ENCODE data around the gene SERPINA12.

SERPINA12 gene, protein sequence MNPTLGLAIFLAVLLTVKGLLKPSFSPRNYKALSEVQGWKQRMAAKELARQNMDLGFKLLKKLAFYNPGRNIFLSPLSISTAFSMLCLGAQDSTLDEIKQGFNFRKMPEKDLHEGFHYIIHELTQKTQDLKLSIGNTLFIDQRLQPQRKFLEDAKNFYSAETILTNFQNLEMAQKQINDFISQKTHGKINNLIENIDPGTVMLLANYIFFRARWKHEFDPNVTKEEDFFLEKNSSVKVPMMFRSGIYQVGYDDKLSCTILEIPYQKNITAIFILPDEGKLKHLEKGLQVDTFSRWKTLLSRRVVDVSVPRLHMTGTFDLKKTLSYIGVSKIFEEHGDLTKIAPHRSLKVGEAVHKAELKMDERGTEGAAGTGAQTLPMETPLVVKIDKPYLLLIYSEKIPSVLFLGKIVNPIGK

DNA sequence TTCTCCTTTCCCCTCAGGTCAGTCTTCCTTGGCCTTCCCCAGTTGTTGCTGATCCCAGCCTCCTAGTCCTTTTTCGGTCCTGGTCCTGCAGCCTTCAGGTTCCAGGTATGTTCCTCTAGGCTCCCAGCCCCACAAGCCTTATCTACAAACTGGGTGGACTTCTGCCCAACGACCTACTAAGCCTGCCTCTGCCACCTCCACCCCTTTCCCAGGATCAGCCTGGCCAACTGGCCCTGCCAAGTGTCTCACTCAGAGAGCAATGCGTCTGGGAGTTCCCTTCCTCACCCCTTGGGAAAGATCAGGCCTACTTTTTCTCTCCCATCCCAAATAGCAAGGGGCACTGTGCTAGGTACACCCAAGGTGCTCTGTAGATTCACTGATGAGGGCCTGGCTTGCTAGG lies at the start of gene SERPINA12:
Gene SERPINA12 (minus strand): TSS at position 114 of the 400 bp plus-strand sequence. CDS start 11,072 bp downstream, outside the sequence.
- H3K27me3 Mint-ChIP-seq: peaks cover 11% of the 10 kb centered on the region
- no peaks in the 10 kb centered on the region for H3K36me3 Mint-ChIP-seq (ENCODE audit: low read depth)
- no peaks in the 10 kb centered on the region for H3K9me3 Mint-ChIP-seq
- no peak for DNase-seq
- no peak within 1 kb of the TSS for H3K27ac Mint-ChIP-seq
- no peak within 1 kb of the TSS for H3K4me3 Mint-ChIP-seq
- no peaks in the 10 kb centered on the region for H3K4me1 Mint-ChIP-seq (ENCODE audit: low read depth)

- Mint-ChIP-seq H3K27me3 (peaks cover 45% of the 10 kb centered on the region), H3K9me3 (peaks cover 14% of the 10 kb centered on the region), H3K4me3 (no peak overlapping the region), H3K4me1 (ENCODE audit: low read depth) (no peaks in the 10 kb centered on the region), H3K36me3 (ENCODE audit: low read depth) (no peaks in the 10 kb centered on the region), H3K27ac (no peak overlapping the region)
- DNase-seq: no peak
Observed at GRCh38 chr14:94558842-94559241, 49.6 kb upstream of the SERPINA12 start.

DNA sequence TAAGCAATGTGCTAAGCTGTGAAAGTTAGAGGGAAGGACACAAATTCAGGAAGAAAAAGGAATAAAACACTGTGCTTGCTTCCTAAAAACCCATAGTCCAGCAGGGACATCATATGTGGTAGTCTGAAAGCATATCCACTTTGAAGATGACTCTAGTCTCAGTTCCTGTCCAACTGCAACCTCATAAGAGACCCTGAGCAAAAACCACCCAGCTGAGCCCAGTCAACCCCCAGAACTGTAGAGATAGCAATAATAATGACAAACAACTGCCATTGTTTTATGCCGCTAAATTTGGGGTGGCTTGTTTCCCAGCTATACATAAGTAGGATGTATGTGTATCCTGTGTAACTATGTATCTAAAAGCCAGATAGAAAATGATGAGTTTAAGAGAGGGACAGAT lies 48.1 kb upstream of the SERPINA12 start:
- H3K36me3 Mint-ChIP-seq (ENCODE audit: low read depth): no peaks in the 10 kb centered on the region
- H3K27me3 Mint-ChIP-seq: peaks cover 47% of the 10 kb centered on the region
- no peak overlapping the region for H3K4me3 Mint-ChIP-seq
- no peak for DNase-seq
- H3K9me3 Mint-ChIP-seq: peaks cover 14% of the 10 kb centered on the region
- H3K27ac Mint-ChIP-seq: no peak overlapping the region
- no peaks in the 10 kb centered on the region for H3K4me1 Mint-ChIP-seq (ENCODE audit: low read depth)

GRCh38 chr14:94555991-94556390 lies 46.7 kb upstream of the SERPINA12 start:
- DNase-seq: no peak
- Mint-ChIP-seq H3K4me3 (no peak overlapping the region), H3K4me1 (ENCODE audit: low read depth) (no peaks in the 10 kb centered on the region), H3K27me3 (peaks cover 58% of the 10 kb centered on the region), H3K36me3 (ENCODE audit: low read depth) (no peaks in the 10 kb centered on the region), H3K27ac (no peak overlapping the region), H3K9me3 (peaks cover 14% of the 10 kb centered on the region)

- Mint-ChIP-seq H3K27ac (no peak overlapping the region), H3K9me3 (peaks cover 11% of the 10 kb centered on the region), H3K4me3 (no peak overlapping the region), H3K27me3 (peaks cover 57% of the 10 kb centered on the region), H3K36me3 (ENCODE audit: low read depth) (no peaks in the 10 kb centered on the region), H3K4me1 (ENCODE audit: low read depth) (no peaks in the 10 kb centered on the region)
- DNase-seq: no peak
Observed at GRCh38 chr14:94550041-94550440, 40.8 kb upstream of the SERPINA12 start.

- Mint-ChIP-seq H3K4me3 (no peak overlapping the region), H3K27ac (no peak overlapping the region), H3K27me3 (peaks cover 56% of the 10 kb centered on the region), H3K36me3 (ENCODE audit: low read depth) (no peaks in the 10 kb centered on the region), H3K9me3 (peaks cover 4% of the 10 kb centered on the region), H3K4me1 (ENCODE audit: low read depth) (no peaks in the 10 kb centered on the region)
- DNase-seq: peak; percentile 72
Observed at GRCh38 chr14:94548999-94549985, 40.0 kb upstream of the SERPINA12 start.

DNA sequence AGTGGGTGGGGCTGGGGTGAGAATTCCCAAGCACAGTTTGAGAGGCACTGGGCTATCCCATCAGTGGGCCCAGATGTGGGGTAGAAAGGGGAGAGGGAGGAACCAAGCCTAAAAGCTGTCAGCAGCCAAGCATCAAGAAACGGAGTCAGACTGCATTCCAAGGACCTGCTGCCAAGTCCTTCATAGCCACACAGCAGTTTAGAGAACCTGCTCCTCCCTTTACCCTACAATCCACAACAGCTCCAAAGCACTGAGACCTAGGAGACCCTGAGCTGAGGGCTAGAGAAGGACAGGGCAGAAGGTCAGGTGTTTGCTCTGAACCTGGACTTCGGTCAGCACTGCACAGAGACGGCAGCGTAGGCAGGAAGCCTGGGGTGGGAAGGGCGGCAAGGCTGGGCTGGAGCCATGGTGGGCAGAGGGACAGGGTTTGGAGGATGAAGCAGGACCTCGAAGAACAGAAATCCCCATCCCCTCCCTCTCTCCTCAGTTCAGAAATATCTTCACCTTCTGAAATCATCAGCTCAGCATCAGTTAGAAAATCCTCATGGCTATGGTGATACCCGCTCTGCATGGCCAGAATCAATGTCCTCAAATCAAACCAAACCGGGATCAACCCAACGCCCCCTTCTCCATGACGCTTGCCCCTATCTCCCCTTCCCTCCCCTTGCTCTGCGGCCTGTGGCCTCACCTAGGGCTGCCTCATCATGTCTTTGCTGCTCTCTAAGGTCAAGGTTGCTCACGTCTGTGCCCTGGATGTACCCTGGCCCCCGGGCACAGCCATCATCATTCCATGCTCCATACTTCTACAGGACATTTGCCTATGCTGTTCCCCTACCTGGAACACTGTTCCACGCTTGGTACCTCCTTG lies 39.1 kb upstream of the SERPINA12 start:
- H3K4me3 Mint-ChIP-seq: no peak overlapping the region
- H3K4me1 Mint-ChIP-seq (ENCODE audit: low read depth): no peaks in the 10 kb centered on the region
- no peak overlapping the region for H3K27ac Mint-ChIP-seq
- DNase-seq: no peak
- no peaks in the 10 kb centered on the region for H3K36me3 Mint-ChIP-seq (ENCODE audit: low read depth)
- H3K9me3 Mint-ChIP-seq: peaks cover 4% of the 10 kb centered on the region
- peaks cover 52% of the 10 kb centered on the region for H3K27me3 Mint-ChIP-seq

GRCh38 chr14:94547726-94548125 lies 38.5 kb upstream of the SERPINA12 start:
- peaks cover 50% of the 10 kb centered on the region for H3K27me3 Mint-ChIP-seq
- no peak for DNase-seq

GRCh38 chr14:94547151-94547680 lies 37.9 kb upstream of the SERPINA12 start:
- Mint-ChIP-seq H3K27me3 (peaks cover 46% of the 10 kb centered on the region), H3K27ac (no peak overlapping the region), H3K4me3 (no peak overlapping the region), H3K4me1 (ENCODE audit: low read depth) (no peaks in the 10 kb centered on the region), H3K9me3 (peaks cover 4% of the 10 kb centered on the region), H3K36me3 (ENCODE audit: low read depth) (no peaks in the 10 kb centered on the region)
- DNase-seq: no peak

More at GRCh38 chr14:94547726-94548125, 38.5 kb upstream of the SERPINA12 start:
- no peaks in the 10 kb centered on the region for H3K36me3 Mint-ChIP-seq (ENCODE audit: low read depth)
- H3K4me1 Mint-ChIP-seq (ENCODE audit: low read depth): no peaks in the 10 kb centered on the region
- peaks cover 4% of the 10 kb centered on the region for H3K9me3 Mint-ChIP-seq
- H3K4me3 Mint-ChIP-seq: no peak overlapping the region
- no peak overlapping the region for H3K27ac Mint-ChIP-seq

DNA sequence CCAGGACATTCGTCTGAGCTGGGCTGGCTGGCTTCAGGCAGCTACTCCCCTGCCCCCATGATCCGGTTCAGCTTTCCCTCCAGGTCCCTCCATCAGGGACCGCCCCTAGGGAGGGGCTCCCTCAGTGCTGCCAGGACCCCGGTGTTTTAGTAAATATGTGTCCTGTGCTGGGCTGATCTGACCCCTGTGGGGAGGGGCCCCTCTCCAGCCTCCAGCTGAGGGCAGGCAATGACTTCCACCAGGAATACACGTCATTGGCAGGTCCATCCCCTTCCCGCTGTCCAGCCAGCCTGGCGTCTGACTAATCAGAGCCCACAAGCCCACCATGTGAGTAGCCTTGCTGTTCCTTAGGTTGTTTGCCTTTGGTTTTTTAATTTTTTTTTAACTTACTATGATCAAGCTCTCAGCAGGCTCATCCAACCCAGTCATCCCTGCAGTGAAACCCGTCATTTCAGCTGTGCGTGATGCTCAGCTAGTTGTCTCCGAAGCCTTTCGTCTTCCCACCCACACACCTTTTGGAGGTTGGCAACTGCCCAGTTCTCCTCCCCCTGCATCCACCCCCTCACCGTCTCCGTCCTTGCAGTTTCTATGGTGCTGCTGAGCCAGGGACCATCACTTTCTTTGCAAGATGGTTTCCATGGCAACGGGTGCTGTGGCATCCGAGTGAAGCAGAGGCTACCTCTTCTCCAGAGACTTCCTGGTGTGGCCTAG lies 36.0 kb upstream of the SERPINA12 start:
- peaks cover 34% of the 10 kb centered on the region for H3K27me3 Mint-ChIP-seq
- no peak for DNase-seq
- H3K36me3 Mint-ChIP-seq (ENCODE audit: low read depth): no peaks in the 10 kb centered on the region
- no peaks in the 10 kb centered on the region for H3K4me1 Mint-ChIP-seq (ENCODE audit: low read depth)
- H3K4me3 Mint-ChIP-seq: no peak overlapping the region
- no peak overlapping the region for H3K27ac Mint-ChIP-seq
- H3K9me3 Mint-ChIP-seq: peaks cover 4% of the 10 kb centered on the region

DNA sequence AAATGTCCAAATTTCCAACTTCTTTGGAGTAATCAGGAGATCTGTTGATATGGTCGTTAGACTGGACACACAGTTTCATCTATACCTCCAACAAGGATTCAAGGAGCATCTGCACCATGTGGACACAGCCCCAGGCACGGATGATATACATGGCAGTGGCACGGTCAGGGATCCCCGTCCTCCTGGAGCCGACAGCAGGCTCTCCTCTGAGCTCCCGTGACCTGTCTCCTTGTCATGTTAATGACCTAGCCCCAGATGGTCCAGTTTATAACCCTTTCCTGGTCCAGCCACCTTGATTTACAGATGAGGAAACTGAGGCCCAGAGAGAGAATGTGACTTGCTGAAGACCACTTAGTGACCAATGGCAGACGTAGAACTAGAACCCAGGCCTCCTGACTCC lies 35.5 kb upstream of the SERPINA12 start:
- H3K4me1 Mint-ChIP-seq (ENCODE audit: low read depth): no peaks in the 10 kb centered on the region
- H3K4me3 Mint-ChIP-seq: no peak overlapping the region
- H3K27me3 Mint-ChIP-seq: peaks cover 33% of the 10 kb centered on the region
- H3K9me3 Mint-ChIP-seq: peaks cover 4% of the 10 kb centered on the region
- no peak for DNase-seq
- H3K27ac Mint-ChIP-seq: no peak overlapping the region
- no peaks in the 10 kb centered on the region for H3K36me3 Mint-ChIP-seq (ENCODE audit: low read depth)

DNA sequence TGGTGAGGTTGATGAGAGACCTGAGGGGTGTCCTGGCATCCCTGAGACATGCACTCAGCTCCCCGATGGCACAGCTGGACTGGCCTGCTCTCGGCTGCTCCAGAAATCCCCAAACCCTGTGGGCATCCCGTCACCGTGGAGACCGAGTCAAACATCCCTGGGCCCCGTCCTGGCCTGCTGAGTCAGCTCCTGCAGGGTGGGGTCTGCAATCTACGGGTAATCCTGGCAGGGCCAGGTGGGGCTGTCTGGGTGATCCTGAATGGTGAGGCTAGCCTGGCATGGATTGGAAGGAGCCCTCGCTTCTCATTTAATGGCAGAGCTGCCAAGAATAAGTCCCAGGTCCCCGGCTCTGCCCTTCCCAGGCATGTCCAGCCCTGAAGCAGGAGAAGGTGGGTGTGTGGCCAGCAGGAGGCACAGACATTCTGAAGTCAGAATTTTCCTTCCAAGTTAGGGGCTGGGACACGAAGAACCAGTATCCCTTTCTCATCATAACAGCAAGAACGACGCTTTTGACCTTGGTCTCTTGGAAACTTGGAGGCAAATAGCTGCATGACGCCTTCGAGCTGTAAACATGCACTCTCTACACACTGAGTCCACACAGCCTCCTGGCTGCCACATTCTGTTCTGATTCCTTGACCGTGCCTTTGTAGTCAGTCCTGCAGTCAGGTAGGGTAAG lies 34.3 kb upstream of the SERPINA12 start:
- Mint-ChIP-seq H3K9me3 (peaks cover 4% of the 10 kb centered on the region), H3K27ac (no peak overlapping the region), H3K27me3 (peaks cover 36% of the 10 kb centered on the region), H3K4me3 (no peak overlapping the region), H3K36me3 (ENCODE audit: low read depth) (no peaks in the 10 kb centered on the region), H3K4me1 (ENCODE audit: low read depth) (no peaks in the 10 kb centered on the region)
- no peak for DNase-seq
